ENCODE data around the gene VSIG10L. TPM values are rescaled to one million over a fixed set of nuclear protein-coding genes. Genes with fewer than 3 reads are reported as not detected.

VSIG10L gene
- total and polyA plus RNA-seq, 3 experiments from 2014 or later: 0.29 to 3.6 (median 3.3) TPM

GRCh38 chr19:51331716-51332115 lies 10.2 kb downstream of the VSIG10L start:
- Mint-ChIP-seq H3K36me3 (peaks cover 0 to 17% (median 0%) of the 10 kb centered on the region in 3 donors), H3K4me1 (peaks cover 5 to 9% (median 5%) of the 10 kb centered on the region in 3 donors), H3K9me3 (peaks cover 0 to 3% (median 0%) of the 10 kb centered on the region in 5 donors), H3K4me3 (no peak overlapping the region), H3K27me3 (peaks cover 26 to 44% of the 10 kb centered on the region in 2 donors), H3K27ac (no peak overlapping the region)
- no peaks in the 10 kb centered on the region for H3K36me3 ChIP-seq (ENCODE audit: insufficient read depth, low read length)
- no peak overlapping the region for H3K27ac ChIP-seq (ENCODE audit: low read depth, low read length)
- H3K27me3 ChIP-seq (ENCODE audit: insufficient read depth, low read length, poor library complexity, severe bottlenecking): peaks cover 10% of the 10 kb centered on the region
- H3K4me3 ChIP-seq (ENCODE audit: low read length): no peak overlapping the region
- no peak for DNase-seq
- no peaks in the 10 kb centered on the region for H3K9me3 ChIP-seq (ENCODE audit: low read length)
- POLR2A ChIA-PET: no interaction called here
- H3K4me1 ChIP-seq (ENCODE audit: insufficient read depth, low read length): peaks cover 7% of the 10 kb centered on the region
- CTCF ChIA-PET: no interaction called here

DNA sequence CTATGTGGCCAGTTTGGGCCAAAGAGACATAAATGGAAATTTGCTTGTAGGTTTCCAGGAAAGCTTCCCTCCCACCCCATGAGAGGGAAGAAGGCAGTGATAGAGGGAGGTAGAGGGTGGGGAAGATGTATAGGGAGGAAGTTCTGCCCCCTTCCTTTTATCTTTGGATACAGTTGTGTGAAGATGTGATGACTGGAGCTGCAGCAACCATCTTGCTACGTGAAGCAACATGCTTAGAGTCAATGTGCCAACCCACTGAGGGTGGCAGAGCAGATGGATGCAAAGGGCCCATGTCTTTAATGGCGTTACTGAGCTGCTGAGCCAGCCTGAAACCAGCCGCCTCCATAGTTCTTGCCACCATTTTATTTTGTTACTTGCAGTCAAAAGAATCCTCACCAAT lies 10.7 kb downstream of the VSIG10L start:
- H3K36me3 ChIP-seq (ENCODE audit: insufficient read depth, low read length): no peaks in the 10 kb centered on the region
- H3K36me3 Mint-ChIP-seq: peaks cover 0 to 17% (median 0%) of the 10 kb centered on the region in 3 donors
- H3K4me3 ChIP-seq (ENCODE audit: low read length): no peak overlapping the region
- no peak overlapping the region for H3K4me3 Mint-ChIP-seq
- POLR2A ChIA-PET: no interaction called here
- peaks cover 0 to 3% (median 0%) of the 10 kb centered on the region in 5 donors for H3K9me3 Mint-ChIP-seq
- H3K27ac ChIP-seq (ENCODE audit: low read depth, low read length): no peak overlapping the region
- H3K4me1 ChIP-seq (ENCODE audit: insufficient read depth, low read length): peaks cover 7% of the 10 kb centered on the region
- CTCF ChIA-PET: no interaction called here
- H3K27me3 Mint-ChIP-seq: peaks cover 26 to 49% of the 10 kb centered on the region in 2 donors
- H3K9me3 ChIP-seq (ENCODE audit: low read length): no peaks in the 10 kb centered on the region
- no peak overlapping the region for H3K27ac Mint-ChIP-seq
- H3K4me1 Mint-ChIP-seq: peaks cover 5 to 9% (median 5%) of the 10 kb centered on the region in 3 donors
- no peak for DNase-seq
- H3K27me3 ChIP-seq (ENCODE audit: insufficient read depth, low read length, poor library complexity, severe bottlenecking): peaks cover 11% of the 10 kb centered on the region

DNA sequence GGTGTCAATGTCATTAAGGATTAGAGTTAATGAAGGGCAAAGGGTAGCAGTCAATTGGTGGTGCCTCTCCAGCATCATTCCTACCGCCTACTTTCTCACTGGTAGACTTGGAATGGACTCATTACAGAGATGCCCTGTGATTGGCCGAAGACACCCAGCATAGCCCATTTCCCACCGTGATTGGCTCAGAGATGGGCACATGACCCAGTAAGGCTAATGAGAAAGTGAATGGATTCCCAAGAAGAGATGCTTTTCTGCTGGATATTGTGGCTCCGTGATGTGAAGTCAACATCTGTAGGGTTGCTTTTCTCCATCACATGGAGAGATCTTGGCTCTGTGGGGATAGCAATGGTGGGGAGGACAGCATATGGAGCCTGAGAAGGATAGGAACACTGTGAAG lies 11.6 kb downstream of the VSIG10L start:
- ChIA-PET CTCF (no interaction called here), POLR2A (no interaction called here)
- Histone ChIP-seq H3K4me3 (ENCODE audit: low read length) (no peak overlapping the region), H3K27me3 (ENCODE audit: insufficient read depth, low read length, poor library complexity, severe bottlenecking) (peaks cover 14% of the 10 kb centered on the region), H3K27ac (ENCODE audit: low read depth, low read length) (no peak overlapping the region), H3K9me3 (ENCODE audit: low read length) (no peaks in the 10 kb centered on the region), H3K4me1 (ENCODE audit: insufficient read depth, low read length) (peaks cover 7% of the 10 kb centered on the region), H3K36me3 (ENCODE audit: insufficient read depth, low read length) (no peaks in the 10 kb centered on the region)
- Mint-ChIP-seq H3K36me3 (peaks cover 0 to 17% (median 0%) of the 10 kb centered on the region in 3 donors), H3K4me1 (peaks cover 5 to 14% (median 5%) of the 10 kb centered on the region in 3 donors), H3K27ac (no peak overlapping the region), H3K4me3 (no peak overlapping the region), H3K27me3 (peaks cover 32 to 57% of the 10 kb centered on the region in 2 donors), H3K9me3 (peaks cover 0 to 3% (median 0%) of the 10 kb centered on the region in 5 donors)
- no peak for DNase-seq

- peaks cover 0 to 3% (median 0%) of the 10 kb centered on the region in 5 donors for H3K9me3 Mint-ChIP-seq
- H3K27me3 Mint-ChIP-seq: peaks cover 39 to 62% of the 10 kb centered on the region in 2 donors
- CTCF ChIA-PET: interaction anchor here (1.2 kb wide), 1 partner anchor 78 kb away, joined by 3 read pairs; no protein-coding TSS in a partner anchor
Measured at GRCh38 chr19:51329411-51329810, 12.5 kb downstream of the VSIG10L start.

DNA sequence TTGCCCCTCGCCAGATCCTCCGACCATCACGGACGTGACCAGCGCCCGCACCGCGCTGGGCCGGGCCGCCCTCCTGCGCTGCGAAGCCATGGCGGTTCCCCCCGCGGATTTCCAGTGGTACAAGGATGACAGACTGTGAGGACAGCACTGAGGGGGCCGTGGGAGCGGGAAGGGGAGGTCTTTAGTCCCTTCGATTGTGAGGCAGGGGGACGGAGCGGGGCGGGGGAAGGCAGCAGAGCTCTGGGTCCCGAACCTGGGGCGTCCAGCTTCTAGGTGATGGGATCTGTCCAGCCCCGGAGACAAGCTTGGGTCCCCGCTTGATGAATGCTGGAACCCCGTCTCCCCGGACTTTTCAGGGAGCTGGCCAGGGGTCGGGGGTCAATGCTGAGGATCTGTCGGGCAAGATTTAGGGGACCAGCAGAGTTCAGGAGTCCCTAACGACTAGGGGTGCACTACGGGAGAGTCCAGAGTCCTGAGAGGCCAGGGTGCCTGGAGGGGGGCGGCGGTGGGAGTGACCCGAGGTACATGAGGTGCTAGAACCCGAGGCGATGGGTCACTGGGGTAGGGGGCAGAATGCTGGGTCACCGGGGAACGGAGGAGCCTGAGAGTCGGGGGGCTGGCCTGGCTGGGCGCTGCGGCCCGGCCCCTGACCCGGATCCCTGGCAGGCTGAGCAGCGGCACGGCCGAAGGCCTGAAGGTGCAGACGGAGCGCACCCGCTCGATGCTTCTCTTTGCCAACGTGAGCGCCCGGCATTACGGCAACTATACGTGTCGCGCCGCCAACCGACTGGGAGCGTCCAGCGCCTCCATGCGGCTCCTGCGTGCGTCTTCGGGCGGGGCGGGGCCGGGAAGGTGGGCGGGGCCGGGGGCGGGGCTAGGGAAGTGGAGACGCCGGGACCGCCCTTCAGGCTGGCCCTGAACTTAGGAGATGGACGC lies 14.6 kb downstream of the VSIG10L start:
- H3K9me3 Mint-ChIP-seq: peaks cover 0 to 8% (median 0%) of the 10 kb centered on the region in 5 donors
- H3K4me1 ChIP-seq (ENCODE audit: insufficient read depth, low read length): peaks cover 7% of the 10 kb centered on the region
- ChIA-PET CTCF (interaction anchor here (0.8 to 1.6 kb wide), 2 partner anchors 11 to 94 kb away, joined by 3 read pairs; no protein-coding TSS in a partner anchor), POLR2A (no interaction called here)
- H3K27me3 Mint-ChIP-seq: peaks cover 47 to 82% of the 10 kb centered on the region in 2 donors
- H3K27me3 ChIP-seq (ENCODE audit: insufficient read depth, low read length, poor library complexity, severe bottlenecking): peaks cover 14% of the 10 kb centered on the region
- H3K27ac Mint-ChIP-seq: peak overlapping the region in 3 of 8 donors; percentile 32 to 68 (median 54)
- H3K4me1 Mint-ChIP-seq: peaks cover 5 to 14% (median 5%) of the 10 kb centered on the region in 3 donors
- H3K36me3 ChIP-seq (ENCODE audit: insufficient read depth, low read length): no peaks in the 10 kb centered on the region
- peaks cover 0 to 17% (median 0%) of the 10 kb centered on the region in 3 donors for H3K36me3 Mint-ChIP-seq
- no peak overlapping the region for H3K27ac ChIP-seq (ENCODE audit: low read depth, low read length)
- peak overlapping the region in 6 of 7 donors; percentile 16 to 75 (median 61) for H3K4me3 Mint-ChIP-seq
- H3K9me3 ChIP-seq (ENCODE audit: low read length): no peaks in the 10 kb centered on the region
- H3K4me3 ChIP-seq (ENCODE audit: low read length): no peak overlapping the region
- DNase-seq: peak in 4 of 5 donors; percentile 21 to 54 (median 30)

More at GRCh38 chr19:51329411-51329810, 12.5 kb downstream of the VSIG10L start:
- peaks cover 5 to 14% (median 5%) of the 10 kb centered on the region in 3 donors for H3K4me1 Mint-ChIP-seq
- POLR2A ChIA-PET: no interaction called here
- DNase-seq: no peak
- no peak overlapping the region for H3K4me3 ChIP-seq (ENCODE audit: low read length)
- no peaks in the 10 kb centered on the region for H3K9me3 ChIP-seq (ENCODE audit: low read length)
- H3K4me1 ChIP-seq (ENCODE audit: insufficient read depth, low read length): peaks cover 7% of the 10 kb centered on the region
- H3K36me3 ChIP-seq (ENCODE audit: insufficient read depth, low read length): no peaks in the 10 kb centered on the region
- H3K27ac ChIP-seq (ENCODE audit: low read depth, low read length): no peak overlapping the region
- peaks cover 0 to 17% (median 0%) of the 10 kb centered on the region in 3 donors for H3K36me3 Mint-ChIP-seq
- H3K27ac Mint-ChIP-seq: no peak overlapping the region
- H3K4me3 Mint-ChIP-seq: peak overlapping the region in 1 of 7 donors; percentile 47
- peaks cover 14% of the 10 kb centered on the region for H3K27me3 ChIP-seq (ENCODE audit: insufficient read depth, low read length, poor library complexity, severe bottlenecking)

DNA sequence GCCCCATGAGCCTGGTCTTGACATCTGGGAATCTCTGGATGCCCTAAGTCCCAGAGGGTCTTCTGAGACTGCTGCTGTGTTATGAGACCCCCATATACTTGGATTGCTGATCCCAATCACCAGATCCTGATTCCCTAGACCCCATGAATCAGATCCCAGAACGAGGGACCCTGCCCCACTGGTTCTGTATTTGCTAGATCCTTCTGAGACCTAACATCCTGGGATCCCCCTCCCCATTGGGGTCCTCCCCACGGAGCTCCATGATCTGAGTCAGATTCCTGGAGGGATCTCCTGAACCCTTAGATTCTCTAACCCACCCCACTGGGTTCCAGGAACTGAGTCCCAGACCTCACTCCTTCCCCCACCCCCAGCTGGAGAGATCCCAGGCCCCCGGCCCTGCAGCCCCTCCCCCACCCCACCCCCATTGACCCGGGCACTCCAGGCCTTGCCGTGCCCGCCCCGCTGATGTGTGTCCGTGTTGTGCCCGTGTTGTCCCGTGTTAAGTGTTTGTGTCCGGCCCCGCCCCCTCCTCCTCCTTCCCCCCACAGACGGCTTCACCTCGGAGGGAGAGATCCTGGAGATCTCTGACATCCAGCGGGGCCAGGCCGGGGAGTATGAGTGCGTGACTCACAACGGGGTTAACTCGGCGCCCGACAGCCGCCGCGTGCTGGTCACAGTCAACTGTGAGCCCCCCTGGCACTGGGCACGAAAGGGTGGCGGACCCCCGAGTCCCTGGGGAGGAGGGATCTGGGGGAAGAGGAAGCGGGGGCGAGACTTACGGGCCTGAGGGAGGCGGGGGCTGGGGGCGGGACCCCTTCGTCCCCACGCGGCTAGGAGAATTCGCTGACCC lies 15.5 kb downstream of the VSIG10L start:
- POLR2A ChIA-PET: no interaction called here
- Mint-ChIP-seq H3K27me3 (peaks cover 43 to 78% of the 10 kb centered on the region in 2 donors), H3K4me3 (peak overlapping the region in 1 of 7 donors; percentile 24), H3K9me3 (peaks cover 0 to 9% (median 0%) of the 10 kb centered on the region in 5 donors), H3K36me3 (peaks cover 0 to 10% (median 0%) of the 10 kb centered on the region in 3 donors), H3K4me1 (peaks cover 5 to 14% (median 5%) of the 10 kb centered on the region in 3 donors), H3K27ac (no peak overlapping the region)
- peaks cover 14% of the 10 kb centered on the region for H3K27me3 ChIP-seq (ENCODE audit: insufficient read depth, low read length, poor library complexity, severe bottlenecking)
- H3K27ac ChIP-seq (ENCODE audit: low read depth, low read length): no peak overlapping the region
- no peaks in the 10 kb centered on the region for H3K36me3 ChIP-seq (ENCODE audit: insufficient read depth, low read length)
- H3K9me3 ChIP-seq (ENCODE audit: low read length): no peaks in the 10 kb centered on the region
- no peak for DNase-seq
- CTCF ChIA-PET: no interaction called here
- H3K4me3 ChIP-seq (ENCODE audit: low read length): no peak overlapping the region
- H3K4me1 ChIP-seq (ENCODE audit: insufficient read depth, low read length): peaks cover 7% of the 10 kb centered on the region

- no peak for DNase-seq
- Mint-ChIP-seq H3K27ac (peak overlapping the region in 1 of 8 donors; percentile 91), H3K36me3 (peaks cover 0 to 2% (median 0%) of the 10 kb centered on the region in 3 donors), H3K4me3 (peak overlapping the region in 2 of 7 donors; percentile 24 to 27), H3K27me3 (peaks cover 40 to 78% of the 10 kb centered on the region in 2 donors), H3K4me1 (peaks cover 5 to 14% (median 5%) of the 10 kb centered on the region in 3 donors), H3K9me3 (peaks cover 0 to 10% (median 0%) of the 10 kb centered on the region in 5 donors)
- Histone ChIP-seq H3K36me3 (ENCODE audit: insufficient read depth, low read length) (no peaks in the 10 kb centered on the region), H3K4me1 (ENCODE audit: insufficient read depth, low read length) (peaks cover 7% of the 10 kb centered on the region), H3K9me3 (ENCODE audit: low read length) (no peaks in the 10 kb centered on the region), H3K27ac (ENCODE audit: low read depth, low read length) (no peak overlapping the region), H3K27me3 (ENCODE audit: insufficient read depth, low read length, poor library complexity, severe bottlenecking) (peaks cover 14% of the 10 kb centered on the region), H3K4me3 (ENCODE audit: low read length) (no peak overlapping the region)
- ChIA-PET CTCF (no interaction called here), POLR2A (no interaction called here)
Measured at GRCh38 chr19:51325161-51325976, 16.6 kb downstream of the VSIG10L start.

All from CD8-positive, alpha-beta memory T cell (primary cell).